ENCODE measurements around the gene TBX5.

GRCh38 chr12:114335607-114336006 lies 70.3 kb downstream of the TBX5 start:
- no peak for TF ChIP-seq REST (IDR thresholded peaks at IDR 0.05; ENCODE audit: insufficient read depth in 1 of 2, low read depth in 2 of 2, low read length in 2 of 2)
- no peak for TF ChIP-seq SIN3A (IDR thresholded peaks at IDR 0.05; ENCODE audit: borderline replicate concordance, insufficient read depth, low read length)

All from PFSK-1 (cell line).